Pulmonary artery endothelial cell (primary cell): ENCODE measurements around the gene FBXL20. TPM values are rescaled to one million over a fixed set of nuclear protein-coding genes. Genes with fewer than 3 reads are reported as not detected.

Source experiments
- DNase-seq: peaks from one replicate; pipeline ENCODE4 v3.0.0-alpha.2; 2011; ENCODE audit warnings: low read depth, low spot score
- total RNA-seq: library from RNA; depleted of rRNA; stranded (reverse); fragments of >200 nt; gene quantifications from 2 replicates; pipeline ENCODE4 v1.2.3, GENCODE V29; 2014

Gene FBXL20
- total RNA-seq, 1 donor from 2014 or later: 7.2 TPM

GRCh38 chr17:39204245-39204644, 197.2 kb downstream of the FBXL20 start:
- DNase-seq: no peak

Other genes starting within 250 kb of the FBXL20 start
- gene PLXDC1, start 250.0 kb downstream of the FBXL20 start, total RNA-seq: not detected in 2 replicates
- gene ARL5C, start 235.5 kb downstream of the FBXL20 start, total RNA-seq: not detected in 2 replicates
- 2.0 and 2.3 TPM in 2 replicates for gene CACNB1, start 204.0 kb downstream of the FBXL20 start, total RNA-seq
- gene RPL19, start 201.3 kb downstream of the FBXL20 start, total RNA-seq: 1,524 and 2,115 TPM in 2 replicates
- gene STAC2, start 175.7 kb downstream of the FBXL20 start, total RNA-seq: not detected in 2 replicates
- 23.9 and 33.9 TPM in 2 replicates for gene MED1, start 49.6 kb upstream of the FBXL20 start, total RNA-seq
- gene CDK12, start 59.9 kb upstream of the FBXL20 start, total RNA-seq: 22.2 and 27.5 TPM in 2 replicates
- not detected in 2 replicates for gene NEUROD2, start 206.3 kb upstream of the FBXL20 start, total RNA-seq
- not detected in 2 replicates for gene PPP1R1B, start 225.3 kb upstream of the FBXL20 start, total RNA-seq
- gene STARD3, start 235.5 kb upstream of the FBXL20 start, total RNA-seq: 25.4 and 36.5 TPM in 2 replicates